Left renal cortex interstitium (tissue), 4 donors: ENCODE measurements around the gene PDLIM3. TPM values are rescaled to one million over a fixed set of nuclear protein-coding genes. Genes with fewer than 3 reads are reported as not detected.
A peak's percentile ranks its signal among the peaks of the same experiment; 100 is the strongest.
"Not testable (repeated sequence)": the region's sequence is repeated elsewhere in the genome, so short reads cannot be mapped to it uniquely, and the experiment has no call there.

Experiments
- DNase-seq, 4 donors: peaks; one replicate each; pipeline ENCODE4 v3.0.0-alpha.2; 2013; ENCODE audit warnings: low read depth in 4 of 4, low spot score in 2 of 4, missing footprints in 1 of 4
- polyA plus RNA-seq, 4 donors: library from polyadenylated mRNA; unstranded; fragments of 120-200 nt; gene quantifications; one replicate each; pipeline ENCODE4 v1.2.1, GENCODE V29; 2013; ENCODE audit not compliant: insufficient read length in 4 of 4

The PDLIM3 gene
- polyA plus RNA-seq, 4 donors, result 3.8 to 5.4 (median 5.1) TPM

- DNase-seq, result no peak
Observed at GRCh38 chr4:185554365-185555126, 19.2 kb upstream of the PDLIM3 start.

- DNase-seq, result no peak
Observed at GRCh38 chr4:185552254-185552653, 16.9 kb upstream of the PDLIM3 start.

GRCh38 chr4:185550933-185551332 is 15.6 kb upstream of the PDLIM3 start:
- DNase-seq, result no peak

GRCh38 chr4:185549095-185549639 is 13.9 kb upstream of the PDLIM3 start:
- no peak for DNase-seq

GRCh38 chr4:185548587-185548986 is 13.3 kb upstream of the PDLIM3 start:
- no peak for DNase-seq

- no peak for DNase-seq
Observed at GRCh38 chr4:185546335-185546734, 11.0 kb upstream of the PDLIM3 start.

- DNase-seq, result peak in 3 of 4 donors; percentile 28 to 70 (median 58)
Observed at GRCh38 chr4:185542626-185543315, 7.5 kb upstream of the PDLIM3 start.

- DNase-seq, result no peak
Observed at GRCh38 chr4:185541251-185541727, 6.0 kb upstream of the PDLIM3 start.

- DNase-seq, result no peak
Observed at GRCh38 chr4:185540487-185541120, 5.3 kb upstream of the PDLIM3 start.

- no peak for DNase-seq
Observed at GRCh38 chr4:185540040-185540439, 4.7 kb upstream of the PDLIM3 start.

GRCh38 chr4:185538806-185539205 is 3.5 kb upstream of the PDLIM3 start:
- DNase-seq, result no peak

- no peak for DNase-seq
Observed at GRCh38 chr4:185536411-185536709, 1.1 kb upstream of the PDLIM3 start.

- DNase-seq, result peak in 1 of 4 donors; percentile 49
Observed at GRCh38 chr4:185535612-185536410, 504 bp upstream of the PDLIM3 start.

- no peak for DNase-seq
Observed at GRCh38 chr4:185534511-185534865, 819 bp downstream of the PDLIM3 start.

GRCh38 chr4:185532795-185533324 is 2.4 kb downstream of the PDLIM3 start:
- DNase-seq, result no peak

- no peak for DNase-seq
Observed at GRCh38 chr4:185532293-185532692, 3.0 kb downstream of the PDLIM3 start.

GRCh38 chr4:185531654-185532053 is 3.7 kb downstream of the PDLIM3 start:
- not testable (repeated sequence) for DNase-seq

GRCh38 chr4:185529413-185529812 is 5.9 kb downstream of the PDLIM3 start:
- no peak for DNase-seq

- no peak for DNase-seq
Observed at GRCh38 chr4:185524888-185525863, 10.1 kb downstream of the PDLIM3 start.
